HG03457 (cell line): Measurements from ENCODE around the gene DOCK4.

ENCODE experiments used
- ATAC-seq: cut with Tn5 transposase; IDR thresholded peaks from one replicate; pipeline ENCODE4 v1.9.1; 2021; ENCODE audit warnings: moderate number of reproducible peaks; ENCODE audit not compliant: unreplicated experiment

DOCK4 gene

DNA sequence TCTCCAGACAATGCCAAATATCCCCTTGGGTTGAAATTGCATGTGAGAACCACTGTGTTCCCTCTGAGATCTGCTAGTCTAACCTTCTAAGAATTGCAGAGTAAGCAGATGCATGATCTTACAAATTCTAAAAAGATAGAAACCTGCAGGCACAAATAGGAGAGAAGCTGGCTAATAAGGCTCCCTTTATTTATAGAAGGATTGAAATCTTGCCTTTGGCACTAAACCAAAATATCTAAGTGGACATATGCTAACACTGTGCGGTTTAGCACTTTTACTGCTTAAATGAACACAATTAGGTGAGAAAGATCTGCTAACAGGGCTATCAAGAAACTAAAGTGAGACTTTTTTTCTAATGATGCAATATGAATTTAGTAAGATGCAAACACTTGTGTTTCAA is 225.5 kb downstream of the DOCK4 start:
- no peak for ATAC-seq

DNA sequence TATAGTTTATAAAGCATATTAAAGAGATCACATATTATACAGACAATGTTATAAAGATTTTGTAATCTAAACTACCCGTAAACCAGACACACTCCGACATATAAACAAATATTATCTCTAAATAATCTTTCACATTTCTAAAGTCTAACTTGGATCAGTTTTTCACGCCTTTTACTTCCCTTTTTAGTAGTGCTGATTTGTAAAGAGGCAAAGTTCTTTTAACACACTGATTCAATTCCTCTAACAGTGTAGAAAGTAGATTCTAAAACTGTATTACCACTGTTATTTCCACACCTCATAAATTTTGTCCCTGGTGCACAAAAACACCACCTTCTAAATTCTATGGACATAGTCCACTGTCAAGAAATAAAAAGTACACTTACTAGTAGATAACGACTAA is 230.9 kb downstream of the DOCK4 start:
- ATAC-seq = no peak

DNA sequence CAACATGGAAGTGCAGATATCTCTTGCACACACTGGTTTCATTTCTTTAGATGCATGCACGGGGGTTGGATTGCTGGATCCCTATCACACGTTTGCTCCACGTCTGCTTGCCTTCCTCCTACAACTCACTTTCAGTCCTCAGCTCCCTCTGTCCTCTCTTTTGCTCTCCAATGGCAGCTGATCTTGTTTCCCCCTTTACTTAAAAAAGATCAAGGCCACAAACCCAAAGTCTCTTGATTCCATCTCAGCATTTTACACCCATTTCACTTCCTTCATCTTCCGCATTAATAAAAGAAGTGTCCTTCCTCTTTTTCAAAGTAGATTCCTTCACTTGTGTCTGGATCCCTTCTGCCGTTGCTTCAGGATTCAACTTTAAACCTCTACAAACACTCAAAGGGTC is 245.2 kb downstream of the DOCK4 start:
- ATAC-seq = no peak

DNA sequence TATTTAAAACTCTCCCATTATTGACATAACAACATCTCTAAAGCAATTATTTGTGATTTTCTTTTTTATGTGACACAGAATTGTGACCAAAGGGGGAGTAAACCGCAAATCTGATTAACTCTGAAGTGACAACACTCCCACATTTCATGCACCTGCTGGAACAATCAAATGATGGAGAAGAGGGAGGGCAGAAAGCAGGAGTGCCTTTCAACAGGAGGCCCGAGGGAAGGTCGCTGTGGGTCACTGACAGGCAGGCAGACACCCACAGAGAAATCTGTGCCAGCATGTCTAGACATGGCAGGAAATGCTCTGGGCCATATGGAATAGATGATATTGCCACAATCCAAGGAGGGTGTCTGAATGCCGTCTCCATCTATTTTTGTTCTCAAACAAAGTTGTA is 247.3 kb downstream of the DOCK4 start:
- no peak for ATAC-seq

DNA sequence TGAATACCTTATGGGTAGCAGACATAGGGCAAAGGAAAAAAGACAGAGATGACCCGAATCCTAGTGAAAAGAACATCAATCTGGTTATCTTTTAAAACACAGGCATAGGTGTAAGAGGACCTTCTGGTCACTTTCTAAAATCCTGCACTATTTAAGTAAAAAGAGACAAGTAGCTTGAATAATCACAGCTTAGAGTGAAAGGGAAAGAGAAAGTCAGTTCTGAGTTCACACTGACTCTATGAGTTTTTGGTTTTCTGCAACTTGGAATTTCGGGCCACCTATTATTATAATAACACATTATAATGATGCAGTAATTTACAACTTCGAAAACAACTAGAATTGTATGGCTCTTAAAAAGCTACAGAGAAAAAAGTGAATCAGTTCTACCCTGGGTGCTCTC is 247.8 kb downstream of the DOCK4 start:
- no peak for ATAC-seq

DNA sequence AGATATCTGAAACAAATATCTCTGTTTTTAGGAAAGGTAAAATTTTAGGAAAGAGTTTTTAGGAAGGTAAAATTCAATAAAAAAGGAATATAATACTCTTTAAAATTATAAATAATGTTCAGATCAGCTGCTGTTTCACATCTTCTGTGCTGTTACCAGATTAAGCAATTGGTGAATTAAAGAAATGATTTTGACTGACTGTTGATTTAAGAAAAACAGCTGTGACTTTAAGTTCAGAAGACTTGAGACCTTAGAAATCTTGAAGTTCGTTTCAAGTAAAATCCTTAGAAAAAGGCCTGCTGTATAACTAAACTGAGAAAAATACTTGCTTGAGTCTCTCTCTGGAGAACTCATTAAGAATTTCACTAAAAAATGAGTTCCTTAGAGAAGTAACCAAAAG is 250.6 kb downstream of the DOCK4 start:
- no peak for ATAC-seq

DNA sequence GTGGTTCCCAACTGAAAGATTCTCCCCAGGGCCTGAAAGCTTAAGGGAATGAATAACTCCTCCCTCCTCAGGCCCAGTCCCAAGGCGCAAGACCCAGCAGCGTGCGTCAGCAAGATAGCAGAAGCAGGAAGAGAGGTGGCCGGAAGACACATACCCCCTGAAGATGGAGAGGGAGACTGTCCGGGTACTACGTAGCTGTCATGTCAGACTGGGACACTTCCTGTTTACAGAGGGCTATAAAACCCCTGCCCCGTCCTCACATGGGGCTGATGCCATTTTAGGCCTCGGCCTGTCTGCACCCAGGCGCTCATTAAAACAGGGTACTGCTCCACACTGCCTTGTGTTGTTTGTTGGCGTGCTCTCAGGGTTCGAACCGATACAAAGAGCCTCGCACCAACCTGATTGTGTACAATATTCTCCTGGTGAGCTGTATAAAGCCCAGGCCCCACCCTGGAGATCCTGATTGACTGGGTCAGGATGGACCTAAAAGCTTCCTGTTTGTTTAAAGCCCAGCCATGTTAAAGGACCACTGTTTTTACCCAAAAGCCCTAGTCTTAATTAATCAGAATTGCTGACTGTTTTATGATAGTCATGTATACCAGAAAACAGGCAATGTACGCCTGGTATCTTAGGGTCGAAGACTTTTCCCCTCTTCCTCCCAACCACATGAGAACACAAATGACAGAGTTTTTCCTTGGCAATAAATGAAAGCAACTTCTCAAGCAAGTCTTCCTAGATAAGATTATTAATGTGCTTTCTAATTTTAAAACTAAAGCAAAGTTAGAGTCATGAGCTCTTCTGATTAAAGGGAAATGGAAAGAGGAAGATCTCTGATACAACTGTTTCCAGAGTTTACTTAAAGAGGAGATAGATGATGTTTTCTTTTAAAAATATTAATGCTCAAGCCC is 251.5 kb downstream of the DOCK4 start:
- ATAC-seq = no peak

DNA sequence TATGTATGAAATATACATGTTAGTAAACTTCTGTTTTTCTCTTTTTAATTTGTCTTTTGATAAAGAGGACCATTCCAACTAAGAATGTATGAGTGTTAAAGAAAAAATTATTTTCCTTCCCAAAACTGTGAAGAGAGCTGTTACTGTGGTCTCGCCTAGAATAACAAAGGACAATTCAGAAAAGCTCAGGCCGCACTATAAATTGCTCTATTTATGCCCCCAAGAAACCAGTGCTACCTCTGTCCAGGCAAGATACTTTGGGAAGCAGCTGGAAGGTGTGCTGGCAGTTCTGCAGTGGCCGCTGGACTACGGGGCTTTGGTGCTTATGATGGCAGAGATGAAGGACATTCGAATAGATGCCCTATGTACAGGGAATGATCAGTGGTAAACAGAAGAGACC is 252.1 kb downstream of the DOCK4 start:
- ATAC-seq = no peak

DNA sequence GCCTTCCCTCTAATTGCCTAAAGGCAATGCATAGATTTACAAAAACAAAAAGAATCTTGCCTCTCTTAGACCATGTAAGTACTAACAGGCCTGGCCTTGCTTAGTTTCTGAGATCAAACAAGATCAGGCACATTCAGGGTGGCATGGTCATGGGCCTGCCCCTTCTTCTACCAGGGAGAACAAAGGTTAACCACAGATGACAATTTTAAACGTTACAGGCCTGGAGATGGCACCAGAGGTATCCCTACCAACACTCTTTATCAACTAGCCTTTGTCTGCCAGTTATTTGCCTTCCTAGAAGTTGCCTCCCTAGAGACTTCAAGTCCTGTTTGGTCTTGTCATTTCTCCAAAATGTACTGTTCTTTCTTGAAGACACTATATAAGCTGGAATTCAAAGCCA is 252.6 kb downstream of the DOCK4 start:
- no peak for ATAC-seq

DNA sequence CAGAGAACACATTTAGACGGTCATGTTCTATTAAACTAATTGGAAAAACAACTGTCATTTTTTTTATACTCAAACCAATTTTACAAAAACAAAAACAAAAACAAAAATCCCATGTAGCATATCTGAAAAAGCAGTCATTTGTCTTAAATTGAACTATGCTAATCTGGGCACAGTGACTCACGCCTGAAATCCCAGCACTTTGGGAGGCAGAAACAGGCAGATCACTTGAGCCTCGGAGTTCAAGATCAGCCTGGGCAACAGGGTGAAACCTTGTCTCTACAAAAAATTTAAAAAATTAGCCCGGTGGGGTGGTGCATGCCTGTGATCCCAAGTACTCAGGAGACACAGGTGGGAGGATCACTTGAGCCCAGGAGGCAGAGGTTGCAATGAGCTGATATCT is 253.4 kb downstream of the DOCK4 start:
- no peak for ATAC-seq

DNA sequence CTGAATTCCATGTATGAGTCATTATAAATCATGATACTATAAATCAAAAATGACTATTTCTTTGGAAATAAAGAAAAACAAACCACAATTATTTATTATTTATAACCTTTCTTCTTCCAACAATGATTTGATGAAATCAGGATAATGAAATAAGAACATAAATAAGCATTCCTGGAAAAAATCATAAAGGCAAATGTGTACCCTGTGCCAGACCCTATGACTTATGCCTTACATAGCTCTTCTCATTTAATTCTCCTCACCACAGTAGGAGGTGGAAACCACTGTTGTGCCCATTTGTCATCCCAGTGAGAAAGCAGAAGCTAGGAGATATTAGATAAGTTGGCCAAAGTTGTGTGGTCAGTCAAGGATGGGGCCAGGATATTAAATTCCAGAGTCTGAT is 255.1 kb downstream of the DOCK4 start:
- ATAC-seq = no peak

DNA sequence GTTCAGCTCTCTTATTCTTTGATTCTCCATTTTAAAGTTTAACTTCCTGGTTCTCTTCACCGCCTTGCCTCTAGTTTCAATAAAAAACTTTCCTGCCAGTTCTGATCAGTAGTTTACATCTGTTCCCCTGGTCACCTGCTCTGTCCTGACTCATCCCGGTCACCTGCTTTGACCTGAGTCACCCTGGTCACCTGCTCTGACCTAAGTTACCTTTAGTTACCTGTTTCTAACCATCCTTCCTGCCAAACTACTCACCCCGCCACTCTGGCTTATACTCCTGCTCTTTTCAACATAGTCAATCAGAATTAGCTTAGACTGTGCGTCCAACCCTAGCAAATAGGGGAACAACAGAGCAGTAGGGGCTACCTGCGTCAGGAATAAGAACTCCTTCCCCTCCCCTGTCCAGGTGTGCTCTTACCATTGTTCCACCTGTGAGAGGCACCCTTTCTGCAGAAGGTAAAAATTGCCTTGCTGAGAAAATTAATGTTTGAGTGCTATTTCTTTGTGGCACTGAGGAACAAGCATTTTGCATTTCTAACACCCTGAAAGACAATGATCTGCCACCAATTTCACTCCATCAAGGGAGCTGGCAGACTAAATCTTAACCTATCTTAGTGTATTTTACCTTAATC is 263.6 kb downstream of the DOCK4 start:
- ATAC-seq = no peak

DNA sequence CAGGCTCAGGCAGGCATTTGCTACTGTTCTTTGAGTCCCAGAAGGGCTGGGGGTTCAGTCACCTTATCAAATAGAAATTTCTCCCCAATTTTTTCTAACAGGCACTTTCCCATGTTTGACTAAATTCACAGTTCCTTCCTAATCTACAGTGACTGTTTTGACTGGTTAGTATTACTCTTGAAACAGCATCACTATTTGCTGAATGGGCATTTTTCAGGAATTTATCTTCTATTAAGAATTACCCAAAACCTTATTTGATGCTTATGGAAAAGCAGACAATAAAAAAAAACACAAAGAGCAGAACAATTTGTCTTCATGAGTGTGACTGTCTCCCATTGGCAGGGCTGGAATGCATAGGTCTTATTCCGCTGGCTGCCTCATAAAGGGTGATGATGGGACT is 269.0 kb downstream of the DOCK4 start:
- ATAC-seq = no peak

DNA sequence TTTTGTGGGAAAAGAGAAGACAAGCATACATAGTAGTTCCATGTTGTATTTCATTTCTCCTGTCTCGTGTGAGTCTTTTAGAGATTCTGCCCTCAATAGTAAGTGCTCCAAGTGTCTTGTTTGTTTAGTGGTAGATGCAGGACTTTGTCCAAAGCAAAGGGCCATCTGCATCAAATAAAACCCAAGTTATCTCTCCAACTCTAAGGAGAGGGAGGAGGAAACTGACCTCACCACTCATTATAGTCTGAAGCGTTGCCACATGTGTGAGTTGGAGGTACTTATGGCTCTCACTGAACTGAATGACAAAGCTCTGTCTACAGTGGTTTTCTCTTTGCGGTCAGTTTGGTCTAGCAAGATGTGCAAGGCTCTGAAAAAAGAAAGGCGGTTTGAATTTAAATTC is 272.6 kb downstream of the DOCK4 start:
- ATAC-seq = no peak

DNA sequence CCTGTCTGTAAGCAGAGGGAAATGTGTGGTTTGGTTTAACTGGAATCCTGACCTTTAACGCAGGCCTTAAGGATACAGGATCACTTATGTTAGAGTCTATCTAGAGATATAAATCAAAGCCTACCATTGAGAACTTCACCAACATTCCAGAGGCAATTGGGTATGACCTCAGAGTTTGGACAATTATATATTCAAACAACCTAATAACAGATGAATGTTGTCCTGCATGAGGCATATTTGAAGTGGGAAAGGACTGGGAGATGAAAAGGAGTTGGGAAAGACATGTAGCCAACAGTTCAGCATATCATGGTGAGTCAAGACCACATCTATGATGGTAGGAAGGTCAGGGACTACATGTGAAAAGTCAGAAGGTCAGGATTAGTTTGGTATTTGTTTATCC is 274.2 kb downstream of the DOCK4 start:
- no peak for ATAC-seq

DNA sequence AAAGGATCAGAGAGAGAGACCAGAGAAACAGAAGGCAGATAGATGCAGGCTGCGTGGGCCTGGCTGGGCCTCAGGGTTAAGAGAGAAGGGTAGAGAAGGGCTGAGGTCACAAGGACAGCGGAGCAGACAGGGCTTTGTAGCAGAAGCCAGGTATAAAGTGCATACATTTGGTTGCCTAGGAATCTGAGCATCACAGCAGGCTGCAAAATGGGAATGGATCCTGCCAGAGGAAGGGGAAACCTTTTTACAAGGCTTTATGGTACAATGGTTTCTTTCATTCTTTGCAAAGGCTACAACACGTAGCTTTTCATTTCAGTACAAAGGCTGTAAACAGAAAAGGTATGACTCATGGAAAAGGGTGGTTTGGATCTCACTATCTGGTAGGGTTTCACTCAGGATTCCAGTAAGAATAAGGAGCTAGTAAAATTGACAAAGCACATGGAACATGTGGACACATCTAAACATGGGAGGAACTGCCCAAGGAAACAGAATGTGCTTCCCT is 275.1 kb downstream of the DOCK4 start:
- ATAC-seq = no peak

DNA sequence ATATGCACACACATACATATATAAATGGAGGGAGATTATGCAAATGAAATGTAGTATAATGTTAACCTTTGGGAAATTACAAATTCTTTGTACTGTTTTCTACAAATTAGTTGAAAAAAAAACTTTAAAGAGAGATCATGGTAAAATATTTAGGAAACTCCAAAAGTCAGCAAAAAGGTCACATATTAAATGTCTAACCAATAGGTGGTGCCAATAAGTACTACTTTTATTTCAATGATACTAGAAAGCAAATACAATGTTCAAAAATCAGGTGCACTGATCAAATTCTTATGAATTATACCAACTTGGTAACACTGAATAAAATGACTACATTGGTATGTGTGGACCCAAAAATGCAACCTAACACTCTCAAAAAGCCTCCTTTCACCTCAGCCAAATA is 276.9 kb downstream of the DOCK4 start:
- no peak for ATAC-seq

DNA sequence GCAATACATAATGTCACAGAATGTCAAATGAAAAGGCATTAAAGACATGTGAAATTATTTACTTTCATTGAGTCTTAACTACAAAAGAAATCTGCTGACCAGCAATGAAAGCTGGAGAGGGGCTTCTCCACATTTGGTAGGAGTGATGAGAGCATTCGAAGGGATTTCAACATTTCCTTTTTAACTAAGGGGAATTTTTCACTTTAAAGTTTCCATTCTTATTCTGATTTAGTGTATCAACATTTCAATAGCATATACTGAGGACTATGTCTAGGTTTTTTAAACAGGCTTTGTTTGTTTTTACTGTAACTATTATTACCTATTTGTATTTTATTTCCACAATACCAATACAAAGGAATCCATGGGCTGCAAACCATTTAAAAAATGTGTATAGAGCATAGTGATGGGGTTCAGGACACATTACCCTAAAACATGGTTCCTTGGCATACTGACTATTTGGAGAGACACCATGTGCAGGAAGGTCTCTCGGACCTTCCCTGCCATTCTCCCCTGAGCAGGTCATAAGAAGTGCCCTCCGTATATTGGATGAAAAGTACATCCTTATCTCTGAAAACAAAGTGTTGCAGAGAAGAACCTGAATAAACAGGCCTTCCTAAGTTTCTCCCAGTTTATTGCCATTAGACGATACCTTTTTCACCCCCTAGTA is 278.7 kb downstream of the DOCK4 start:
- ATAC-seq = no peak

DNA sequence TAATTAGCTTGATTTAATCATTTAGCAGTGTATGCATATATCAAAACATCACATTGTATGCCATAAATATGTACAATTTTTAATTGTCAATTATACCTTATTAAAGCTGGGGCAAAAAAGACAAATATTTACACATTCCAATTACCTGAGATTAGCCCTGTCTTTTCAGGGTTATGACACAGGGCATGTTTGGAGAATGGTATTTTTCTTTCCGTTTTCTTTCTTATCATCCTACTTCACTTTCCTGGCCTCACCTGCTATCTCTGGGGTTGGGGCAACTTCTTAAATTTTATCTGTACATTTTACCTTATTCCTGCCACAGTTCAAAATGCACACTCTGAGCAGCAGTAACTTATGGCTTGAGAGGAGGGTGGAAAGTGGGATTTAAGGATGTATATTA is 285.9 kb downstream of the DOCK4 start:
- no peak for ATAC-seq

DNA sequence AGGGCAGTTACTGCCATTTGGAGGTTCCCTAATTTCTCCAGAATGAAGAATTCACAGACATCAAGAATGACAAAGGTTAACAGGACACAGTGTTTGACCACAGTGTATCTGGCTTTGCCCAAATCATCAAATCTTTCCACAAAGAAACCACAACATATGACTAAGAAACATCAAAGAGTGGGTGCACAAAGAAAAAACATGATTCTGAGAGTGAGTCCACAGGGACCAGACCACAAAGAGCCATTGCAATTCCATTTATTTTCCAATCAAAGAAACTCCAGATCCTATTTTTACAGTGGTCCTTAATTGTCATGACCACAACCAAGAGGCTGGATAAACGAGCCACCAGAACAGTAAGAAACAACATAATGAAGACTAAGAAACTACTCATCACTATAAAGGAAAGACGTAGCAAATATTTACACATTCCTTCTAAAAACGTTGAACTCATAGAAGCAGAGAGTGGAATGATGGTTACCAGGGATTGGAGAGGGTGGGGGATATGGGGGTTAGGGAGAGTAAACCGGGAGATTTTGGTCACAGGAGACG is 286.5 kb downstream of the DOCK4 start:
- ATAC-seq = no peak

DNA sequence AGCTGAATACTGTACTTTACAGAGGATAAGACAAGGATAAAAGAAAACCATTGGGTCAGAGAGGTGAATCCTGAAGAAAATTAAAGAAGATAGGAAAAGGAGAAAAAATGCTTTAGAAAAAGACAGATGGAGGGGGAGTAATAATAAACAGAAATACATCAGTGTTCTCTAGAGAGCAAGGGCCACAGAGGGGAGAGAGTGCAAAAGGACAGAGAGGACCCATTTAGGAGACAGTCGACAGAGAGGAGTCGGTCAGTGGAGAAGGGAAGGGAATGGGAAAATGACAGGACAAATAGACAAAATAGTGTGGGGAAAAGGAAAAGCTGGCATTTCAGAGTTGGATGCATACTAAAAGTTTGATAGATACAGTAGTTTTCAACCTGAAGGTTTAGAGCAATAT is 287.0 kb downstream of the DOCK4 start:
- ATAC-seq = no peak

DNA sequence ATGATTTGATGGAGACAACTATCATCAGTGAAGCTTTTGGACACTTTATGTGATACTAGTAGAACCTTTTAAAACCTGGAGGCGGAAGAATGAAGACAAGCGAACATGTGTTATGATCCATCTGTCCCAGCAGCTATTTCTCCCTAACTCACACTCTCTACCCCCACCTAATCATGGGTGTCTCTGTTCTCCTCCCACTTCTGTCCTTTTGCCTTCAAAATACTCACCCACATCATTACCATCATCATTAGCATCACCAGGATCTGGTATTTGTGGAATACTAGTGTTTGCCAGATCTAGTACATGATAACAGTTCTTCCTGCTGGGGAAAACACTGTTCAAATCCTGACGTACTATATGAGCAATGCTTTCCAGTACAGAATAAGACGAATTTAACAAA is 287.7 kb downstream of the DOCK4 start:
- no peak for ATAC-seq
